PFSK-1 (cell line): ENCODE measurements around the gene VSTM4.

Experiments
- REST ChIP-seq, 2 experiments: IDR thresholded peaks; 2 replicates each; pipeline versions ENCODE4 v1.6.1 to v1.8.0; 2011 to 2012; ENCODE audit warnings: low read depth in 2 of 2, low read length in 2 of 2, control low read depth in 1 of 2, inconsistent platforms in 1 of 2, mild to moderate bottlenecking in 1 of 2, moderate library complexity in 1 of 2; ENCODE audit not compliant: insufficient read depth in 1 of 2
- TAF1 ChIP-seq: IDR thresholded peaks from 2 replicates; pipeline ENCODE4 v1.6.1; 2012; ENCODE audit warnings: low read length, control low read depth, borderline replicate concordance; ENCODE audit not compliant: insufficient read depth

GRCh38 chr10:49055221-49055849 is 60.0 kb downstream of the VSTM4 start:
- TF ChIP-seq REST (IDR thresholded peaks at IDR 0.05; ENCODE audit: insufficient read depth in 1 of 2, low read depth in 2 of 2, low read length in 2 of 2) (no peak), TAF1 (no peak)
